Measurements from ENCODE around the gene RELB. TPM values are rescaled to one million over a fixed set of nuclear protein-coding genes. Genes with fewer than 3 reads are reported as not detected.

RELB gene
- total RNA-seq, 1 experiment from 2014 or later = 4.5 TPM

GRCh38 chr19:45079063-45079910, 78.0 kb downstream of the RELB start, which contains the start of gene GEMIN7:
Gene GEMIN7 (plus strand): TSS chr19:45079260. CDS start chr19:45090115, 10,855 bp downstream.
- peak; percentile 66 for DNase-seq (ENCODE audit: low read depth)

- DNase-seq (ENCODE audit: low read depth) = no peak
These were observed 78.7 kb downstream of the RELB start for GRCh38 chr19:45079911-45080370.

- DNase-seq (ENCODE audit: low read depth) = no peak
These were observed 80.9 kb downstream of the RELB start for GRCh38 chr19:45082170-45082569.

- DNase-seq (ENCODE audit: low read depth) = no peak
These were observed 85.2 kb downstream of the RELB start for GRCh38 chr19:45086480-45086879.

- DNase-seq (ENCODE audit: low read depth) = no peak
These were observed 86.3 kb downstream of the RELB start for GRCh38 chr19:45087531-45087930.

Other genes with a start within 250 kb of the RELB start
- not detected in 2 replicates for gene CBLC, start 223.6 kb upstream of the RELB start, total RNA-seq (2014; rRNA removed)
- 3.3 and 3.5 TPM in 2 replicates for gene BCAM, start 192.4 kb upstream of the RELB start, total RNA-seq (2014; rRNA removed)
- 68.4 and 79.6 TPM in 2 replicates for gene NECTIN2, start 155.2 kb upstream of the RELB start, total RNA-seq (2014; rRNA removed)
- 154 and 190 TPM in 2 replicates for gene TOMM40, start 110.2 kb upstream of the RELB start, total RNA-seq (2014; rRNA removed)
- gene APOE, start 95.7 kb upstream of the RELB start, total RNA-seq (2014; rRNA removed) = 25.3 and 84.6 TPM in 2 replicates
- gene APOC1, start 86.9 kb upstream of the RELB start, total RNA-seq (2014; rRNA removed) = 2.5 and 5.1 TPM in 2 replicates
- gene APOC4, start 59.2 kb upstream of the RELB start, total RNA-seq (2014; rRNA removed) = not detected in 2 replicates
- not detected in 2 replicates for gene APOC2, start 55.4 kb upstream of the RELB start, total RNA-seq (2014; rRNA removed)
- 48.3 and 58.2 TPM in 2 replicates for gene CLPTM1, start 46.1 kb upstream of the RELB start, total RNA-seq (2014; rRNA removed)
- 76.0 and 89.8 TPM in 2 replicates for gene CLASRP, start 37.6 kb downstream of the RELB start, total RNA-seq (2014; rRNA removed)
- gene ZNF296, start 75.0 kb downstream of the RELB start, total RNA-seq (2014; rRNA removed) = not detected in 2 replicates
- 27.6 and 44.9 TPM in 2 replicates for gene GEMIN7, start 77.8 kb downstream of the RELB start, total RNA-seq (2014; rRNA removed)
- gene PPP1R37, start 91.7 kb downstream of the RELB start, total RNA-seq (2014; rRNA removed) = 43.9 and 46.2 TPM in 2 replicates
- 0.06 TPM in 1 of 2 replicates, not detected in the other for gene NKPD1, start 159.5 kb downstream of the RELB start, total RNA-seq (2014; rRNA removed)
- gene TRAPPC6A, start 176.8 kb downstream of the RELB start, total RNA-seq (2014; rRNA removed) = 5.3 and 10.4 TPM in 2 replicates
- 5.9 and 7.1 TPM in 2 replicates for gene BLOC1S3, start 177.3 kb downstream of the RELB start, total RNA-seq (2014; rRNA removed)
- gene EXOC3L2, start 243.9 kb downstream of the RELB start, total RNA-seq (2014; rRNA removed) = not detected in 2 replicates
- gene MARK4, start 249.8 kb downstream of the RELB start, total RNA-seq (2014; rRNA removed) = 11.0 and 15.5 TPM in 2 replicates

All from LHCN-M2 (cell line).